GM10266 (cell line): Measurements from ENCODE around the gene ZFYVE28.

ENCODE experiments used
- DNase-seq: peaks from one replicate; pipeline ENCODE4 v3.0.0; 2012; ENCODE audit errors: extremely low spot score
- CTCF ChIP-seq: IDR thresholded peaks from 2 replicates; pipeline ENCODE4 v1.5.1; 2012; ENCODE audit warnings: mild to moderate bottlenecking, low read depth; ENCODE audit not compliant: control insufficient read depth, insufficient read depth; ENCODE audit errors: missing control alignments

ZFYVE28 gene

GRCh38 chr4:2289311-2289954, 129.0 kb downstream of the ZFYVE28 start:
- no peak for TF ChIP-seq CTCF

GRCh38 chr4:2288051-2288541, 130.3 kb downstream of the ZFYVE28 start:
- TF ChIP-seq CTCF, result no peak
- DNase-seq, result no peak

More at GRCh38 chr4:2289311-2289954, 129.0 kb downstream of the ZFYVE28 start:
- no peak for DNase-seq

GRCh38 chr4:2287594-2287915, 130.9 kb downstream of the ZFYVE28 start:
- DNase-seq, result no peak
- TF ChIP-seq CTCF, result no peak

GRCh38 chr4:2286904-2287593, 131.4 kb downstream of the ZFYVE28 start:
- no peak for TF ChIP-seq CTCF
- no peak for DNase-seq

- no peak for TF ChIP-seq CTCF
- no peak for DNase-seq
Observed at GRCh38 chr4:2285613-2286381, 132.6 kb downstream of the ZFYVE28 start.

- no peak for DNase-seq
- no peak for TF ChIP-seq CTCF
Observed at GRCh38 chr4:2284934-2285612, 133.4 kb downstream of the ZFYVE28 start.
